ENCODE measurements around the gene CD99.

Gene CD99

GRCh38 chrX:2689773-2690666, 1.1 kb upstream of the CD99 start:
- no peak overlapping the region for H3K4me2 ChIP-seq (ENCODE audit: low read depth, low read length, poor library complexity, severe bottlenecking)
- H2AFZ ChIP-seq (ENCODE audit: low read depth, low read length, severe bottlenecking), result no peak overlapping the region
- H3K27me3 ChIP-seq (ENCODE audit: low read length), result no peaks in the 10 kb centered on the region
- H3K9me2 ChIP-seq (replicated peaks; ENCODE audit: insufficient read depth, low read length), result no peaks in the 10 kb centered on the region
- TF ChIP-seq EZH2phosphoT487 (conservative IDR thresholded peaks at IDR 0.05; ENCODE audit: low read length) (no peak), CTCF (IDR thresholded peaks at IDR 0.05; ENCODE audit: insufficient read depth, low read length, poor library complexity, severe bottlenecking) (no peak)
- no peaks in the 10 kb centered on the region for H3K36me3 ChIP-seq (ENCODE audit: low read length)
- no peaks in the 10 kb centered on the region for H4K20me1 ChIP-seq (ENCODE audit: low read depth, low read length)
- no peaks in the 10 kb centered on the region for H3F3A ChIP-seq (ENCODE audit: insufficient read depth)
- H3K27ac ChIP-seq (ENCODE audit: low read depth, low read length), result no peak overlapping the region
- no peaks in the 10 kb centered on the region for H3K79me2 ChIP-seq (ENCODE audit: insufficient read depth, low read length)
- H3K4me3 ChIP-seq (ENCODE audit: insufficient read depth, low read length, poor library complexity, severe bottlenecking), result no peak overlapping the region
- H3K9ac ChIP-seq (ENCODE audit: low read length), result no peak overlapping the region
- no peaks in the 10 kb centered on the region for H3K9me3 ChIP-seq (ENCODE audit: insufficient read depth, low read length)

- Histone ChIP-seq H3K9me3 (ENCODE audit: insufficient read depth, low read length) (no peaks in the 10 kb centered on the region), H3F3A (ENCODE audit: insufficient read depth) (no peaks in the 10 kb centered on the region), H2AFZ (ENCODE audit: low read depth, low read length, severe bottlenecking) (no peak overlapping the region), H3K9me2 (replicated peaks; ENCODE audit: insufficient read depth, low read length) (no peaks in the 10 kb centered on the region), H3K9ac (ENCODE audit: low read length) (no peak overlapping the region), H3K27ac (ENCODE audit: low read depth, low read length) (no peak overlapping the region), H3K4me2 (ENCODE audit: low read depth, low read length, poor library complexity, severe bottlenecking) (no peak overlapping the region), H3K36me3 (ENCODE audit: low read length) (no peaks in the 10 kb centered on the region), H3K4me3 (ENCODE audit: insufficient read depth, low read length, poor library complexity, severe bottlenecking) (no peak overlapping the region), H3K79me2 (ENCODE audit: insufficient read depth, low read length) (no peaks in the 10 kb centered on the region), H4K20me1 (ENCODE audit: low read depth, low read length) (no peaks in the 10 kb centered on the region), H3K27me3 (ENCODE audit: low read length) (no peaks in the 10 kb centered on the region)
- no peak for TF ChIP-seq EZH2phosphoT487 (conservative IDR thresholded peaks at IDR 0.05; ENCODE audit: low read length)
- TF ChIP-seq CTCF (IDR thresholded peaks at IDR 0.05; ENCODE audit: insufficient read depth, low read length, poor library complexity, severe bottlenecking), result no peak
Measured at GRCh38 chrX:2691543-2692220, 587 bp downstream of the CD99 start.

GRCh38 chrX:2692221-2693112, 1.4 kb downstream of the CD99 start:
- TF ChIP-seq CTCF (IDR thresholded peaks at IDR 0.05; ENCODE audit: insufficient read depth, low read length, poor library complexity, severe bottlenecking), result no peak
- TF ChIP-seq EZH2phosphoT487 (conservative IDR thresholded peaks at IDR 0.05; ENCODE audit: low read length), result no peak
- Histone ChIP-seq H3K36me3 (ENCODE audit: low read length) (no peaks in the 10 kb centered on the region), H2AFZ (ENCODE audit: low read depth, low read length, severe bottlenecking) (no peak overlapping the region), H3K79me2 (ENCODE audit: insufficient read depth, low read length) (no peaks in the 10 kb centered on the region), H3K27ac (ENCODE audit: low read depth, low read length) (no peak overlapping the region), H3F3A (ENCODE audit: insufficient read depth) (no peaks in the 10 kb centered on the region), H3K9me2 (replicated peaks; ENCODE audit: insufficient read depth, low read length) (no peaks in the 10 kb centered on the region), H3K9me3 (ENCODE audit: insufficient read depth, low read length) (no peaks in the 10 kb centered on the region), H3K9ac (ENCODE audit: low read length) (no peak overlapping the region), H3K4me3 (ENCODE audit: insufficient read depth, low read length, poor library complexity, severe bottlenecking) (no peak overlapping the region), H3K27me3 (ENCODE audit: low read length) (no peaks in the 10 kb centered on the region), H4K20me1 (ENCODE audit: low read depth, low read length) (no peaks in the 10 kb centered on the region), H3K4me2 (ENCODE audit: low read depth, low read length, poor library complexity, severe bottlenecking) (no peak overlapping the region)

Data from SU-DHL-6 (cell line).